ENCODE measurements around the gene TEP1.

TEP1 gene

DNA sequence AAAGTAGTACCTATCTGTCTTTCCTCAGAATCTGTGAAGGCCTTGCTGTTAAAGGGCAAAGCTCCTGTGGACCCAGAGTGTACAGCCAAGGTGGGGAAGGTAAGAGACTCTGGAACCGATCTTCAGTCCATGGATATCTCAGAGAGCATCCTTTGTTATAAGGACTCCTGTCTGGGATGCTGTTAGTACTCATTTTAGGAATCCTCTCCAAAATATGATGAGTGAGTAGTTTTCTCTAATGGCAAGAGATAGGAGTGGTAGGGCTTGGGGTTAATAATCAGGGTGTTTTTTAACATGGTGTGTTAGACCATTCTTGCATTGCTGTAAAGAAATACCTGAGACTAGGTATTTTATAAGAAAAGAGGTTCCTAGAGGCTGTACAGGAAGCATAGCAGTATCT, 67.9 kb downstream of the TEP1 start:
- Histone ChIP-seq H3K4me3 (replicated peaks; ENCODE audit: insufficient read depth, low read length) (no peak overlapping the region), H3K27ac (replicated peaks) (no peak overlapping the region), H3K27me3 (ENCODE audit: insufficient read depth, poor library complexity, severe bottlenecking) (no peaks in the 10 kb centered on the region)
- no peak for DNase-seq (ENCODE audit: low read depth in 1 of 2, low spot score in 1 of 2)
- no peak for TF ChIP-seq GABPA (IDR thresholded peaks at IDR 0.05; ENCODE audit: low read depth)
- TF ChIP-seq POLR2AphosphoS5 (IDR thresholded peaks at IDR 0.05; ENCODE audit: low read depth), result no peak
- TF ChIP-seq SPI1 (IDR thresholded peaks at IDR 0.05; ENCODE audit: borderline replicate concordance, low read depth), result no peak
- TF ChIP-seq, protein P1, sequence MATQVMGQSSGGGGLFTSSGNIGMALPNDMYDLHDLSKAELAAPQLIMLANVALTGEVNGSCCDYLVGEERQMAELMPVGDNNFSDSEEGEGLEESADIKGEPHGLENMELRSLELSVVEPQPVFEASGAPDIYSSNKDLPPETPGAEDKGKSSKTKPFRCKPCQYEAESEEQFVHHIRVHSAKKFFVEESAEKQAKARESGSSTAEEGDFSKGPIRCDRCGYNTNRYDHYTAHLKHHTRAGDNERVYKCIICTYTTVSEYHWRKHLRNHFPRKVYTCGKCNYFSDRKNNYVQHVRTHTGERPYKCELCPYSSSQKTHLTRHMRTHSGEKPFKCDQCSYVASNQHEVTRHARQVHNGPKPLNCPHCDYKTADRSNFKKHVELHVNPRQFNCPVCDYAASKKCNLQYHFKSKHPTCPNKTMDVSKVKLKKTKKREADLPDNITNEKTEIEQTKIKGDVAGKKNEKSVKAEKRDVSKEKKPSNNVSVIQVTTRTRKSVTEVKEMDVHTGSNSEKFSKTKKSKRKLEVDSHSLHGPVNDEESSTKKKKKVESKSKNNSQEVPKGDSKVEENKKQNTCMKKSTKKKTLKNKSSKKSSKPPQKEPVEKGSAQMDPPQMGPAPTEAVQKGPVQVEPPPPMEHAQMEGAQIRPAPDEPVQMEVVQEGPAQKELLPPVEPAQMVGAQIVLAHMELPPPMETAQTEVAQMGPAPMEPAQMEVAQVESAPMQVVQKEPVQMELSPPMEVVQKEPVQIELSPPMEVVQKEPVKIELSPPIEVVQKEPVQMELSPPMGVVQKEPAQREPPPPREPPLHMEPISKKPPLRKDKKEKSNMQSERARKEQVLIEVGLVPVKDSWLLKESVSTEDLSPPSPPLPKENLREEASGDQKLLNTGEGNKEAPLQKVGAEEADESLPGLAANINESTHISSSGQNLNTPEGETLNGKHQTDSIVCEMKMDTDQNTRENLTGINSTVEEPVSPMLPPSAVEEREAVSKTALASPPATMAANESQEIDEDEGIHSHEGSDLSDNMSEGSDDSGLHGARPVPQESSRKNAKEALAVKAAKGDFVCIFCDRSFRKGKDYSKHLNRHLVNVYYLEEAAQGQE (IDR thresholded peaks at IDR 0.05; ENCODE audit: insufficient replicate concordance, low read depth), result no peak
- TF ChIP-seq, protein P2, sequence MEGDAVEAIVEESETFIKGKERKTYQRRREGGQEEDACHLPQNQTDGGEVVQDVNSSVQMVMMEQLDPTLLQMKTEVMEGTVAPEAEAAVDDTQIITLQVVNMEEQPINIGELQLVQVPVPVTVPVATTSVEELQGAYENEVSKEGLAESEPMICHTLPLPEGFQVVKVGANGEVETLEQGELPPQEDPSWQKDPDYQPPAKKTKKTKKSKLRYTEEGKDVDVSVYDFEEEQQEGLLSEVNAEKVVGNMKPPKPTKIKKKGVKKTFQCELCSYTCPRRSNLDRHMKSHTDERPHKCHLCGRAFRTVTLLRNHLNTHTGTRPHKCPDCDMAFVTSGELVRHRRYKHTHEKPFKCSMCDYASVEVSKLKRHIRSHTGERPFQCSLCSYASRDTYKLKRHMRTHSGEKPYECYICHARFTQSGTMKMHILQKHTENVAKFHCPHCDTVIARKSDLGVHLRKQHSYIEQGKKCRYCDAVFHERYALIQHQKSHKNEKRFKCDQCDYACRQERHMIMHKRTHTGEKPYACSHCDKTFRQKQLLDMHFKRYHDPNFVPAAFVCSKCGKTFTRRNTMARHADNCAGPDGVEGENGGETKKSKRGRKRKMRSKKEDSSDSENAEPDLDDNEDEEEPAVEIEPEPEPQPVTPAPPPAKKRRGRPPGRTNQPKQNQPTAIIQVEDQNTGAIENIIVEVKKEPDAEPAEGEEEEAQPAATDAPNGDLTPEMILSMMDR (IDR thresholded peaks at IDR 0.05; ENCODE audit: insufficient read depth, low read length), result no peak

DNA sequence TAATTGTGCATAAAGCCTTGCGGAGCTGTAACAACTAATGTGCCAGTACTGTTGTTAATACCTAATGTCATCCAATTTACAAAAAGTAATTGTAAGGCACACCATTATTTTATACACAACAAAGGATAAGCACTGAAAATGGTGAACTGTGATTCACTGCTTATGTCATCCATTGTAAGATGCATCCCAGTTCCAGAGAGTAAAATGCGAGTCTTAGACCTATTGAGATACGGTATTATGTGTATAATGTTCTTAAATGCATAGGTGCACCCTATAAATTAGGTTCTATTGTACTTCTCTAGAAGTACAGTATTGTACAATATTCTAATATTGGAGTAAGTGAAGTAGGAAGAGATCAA, 69.5 kb downstream of the TEP1 start:
- DNase-seq (ENCODE audit: low read depth in 1 of 2, low spot score in 1 of 2), result no peak
- TF ChIP-seq GABPA (IDR thresholded peaks at IDR 0.05; ENCODE audit: low read depth), result no peak
- no peak for TF ChIP-seq POLR2AphosphoS5 (IDR thresholded peaks at IDR 0.05; ENCODE audit: low read depth)
- TF ChIP-seq, protein P1 (IDR thresholded peaks at IDR 0.05; ENCODE audit: insufficient replicate concordance, low read depth), result no peak
- no peak for TF ChIP-seq SPI1 (IDR thresholded peaks at IDR 0.05; ENCODE audit: borderline replicate concordance, low read depth)
- TF ChIP-seq, protein P2 (IDR thresholded peaks at IDR 0.05; ENCODE audit: insufficient read depth, low read length), result no peak
- H3K27ac ChIP-seq (replicated peaks), result peak overlapping the region; percentile 69
- H3K27me3 ChIP-seq (ENCODE audit: insufficient read depth, poor library complexity, severe bottlenecking), result no peaks in the 10 kb centered on the region
- H3K4me3 ChIP-seq (replicated peaks; ENCODE audit: insufficient read depth, low read length), result peak overlapping the region; percentile 61

DNA sequence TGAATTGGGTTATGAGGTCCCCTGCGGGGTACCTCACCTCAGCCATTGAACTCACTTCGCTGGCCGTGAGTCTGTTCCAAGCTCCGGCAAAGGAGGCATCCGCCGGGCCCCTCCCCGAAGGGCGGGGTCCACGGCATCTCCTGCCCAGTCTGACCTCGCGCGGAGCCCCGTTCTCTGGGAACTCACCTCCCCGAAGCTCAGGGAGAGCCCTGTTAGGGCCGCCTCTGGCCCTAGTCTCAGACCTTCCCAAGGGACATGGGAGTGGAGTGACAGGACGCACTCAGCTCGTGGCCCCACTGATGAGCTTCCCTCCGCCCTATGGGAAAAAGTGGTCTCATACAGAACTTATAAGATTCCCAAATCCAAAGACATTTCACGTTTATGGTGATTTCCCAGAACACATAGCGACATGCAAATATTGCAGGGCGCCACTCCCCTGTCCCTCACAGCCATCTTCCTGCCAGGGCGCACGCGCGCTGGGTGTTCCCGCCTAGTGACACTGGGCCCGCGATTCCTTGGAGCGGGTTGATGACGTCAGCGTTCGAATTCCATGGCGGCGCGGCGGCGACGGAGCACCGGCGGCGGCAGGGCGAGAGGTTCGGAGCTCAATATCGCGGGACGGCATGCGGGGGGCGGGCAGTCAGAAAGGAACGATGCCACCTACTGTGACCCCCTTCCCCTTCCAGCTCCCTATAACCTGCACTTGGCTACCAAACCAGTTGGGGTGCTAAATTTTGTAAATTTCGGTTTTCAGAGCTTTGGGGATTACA, 70.0 kb downstream of the TEP1 start, which contains the start of gene PARP2:
TSS of gene PARP2 (plus strand) at position 544 of the 770 bp plus-strand sequence. CDS start at position 551, 7 bp downstream.
- Histone ChIP-seq H3K4me3 (replicated peaks; ENCODE audit: insufficient read depth, low read length) (peak within 1 kb of the TSS; percentile 61), H3K27ac (replicated peaks) (peak within 1 kb of the TSS; percentile 69), H3K27me3 (ENCODE audit: insufficient read depth, poor library complexity, severe bottlenecking) (no peaks in the 10 kb centered on the region)
- DNase-seq (ENCODE audit: low read depth in 1 of 2, low spot score in 1 of 2), result peak; percentile 98 to 99
- TF ChIP-seq, protein P2 (IDR thresholded peaks at IDR 0.05; ENCODE audit: insufficient read depth, low read length), result no peak
- TF ChIP-seq, protein P1 (IDR thresholded peaks at IDR 0.05; ENCODE audit: insufficient replicate concordance, low read depth), result peak; percentile 34
- TF ChIP-seq SPI1 (IDR thresholded peaks at IDR 0.05; ENCODE audit: borderline replicate concordance, low read depth), result no peak
- peak; percentile 96 for TF ChIP-seq POLR2AphosphoS5 (IDR thresholded peaks at IDR 0.05; ENCODE audit: low read depth)
- TF ChIP-seq GABPA (IDR thresholded peaks at IDR 0.05; ENCODE audit: low read depth), result no peak; the same call in 1 of the 2 replicates

Data from HL-60 (cell line).